Type B pancreatic cell (in vitro differentiated cells): ENCODE data around the gene FDCSP. TPM values are rescaled to one million over a fixed set of nuclear protein-coding genes. Genes with fewer than 3 reads are reported as not detected.
"Not testable (repeated sequence)": the region's sequence is repeated elsewhere in the genome, so short reads cannot be mapped to it uniquely, and the experiment has no call there.

ENCODE experiments used
- DNase-seq: peaks from one replicate; pipeline ENCODE4 v3.0.0; 2021; ENCODE audit warnings: mixed read lengths; ENCODE audit not compliant: unreplicated experiment; ENCODE audit errors: extremely low spot score
- H3K27ac Mint-ChIP-seq: 2 replicates; pipeline ENCODE4 v1.8.0; 2021; ENCODE audit warnings: mild to moderate bottlenecking, mixed read lengths
- H3K27me3 Mint-ChIP-seq: 2 replicates; pipeline ENCODE4 v1.8.0; 2021; ENCODE audit warnings: mixed read lengths
- H3K36me3 Mint-ChIP-seq: 2 replicates; pipeline ENCODE4 v1.8.0; 2021; ENCODE audit warnings: mixed read lengths
- H3K4me1 Mint-ChIP-seq: one replicate; pipeline ENCODE4 v1.8.0; 2021; ENCODE audit warnings: mixed read lengths; ENCODE audit not compliant: unreplicated experiment
- H3K4me3 Mint-ChIP-seq: 2 replicates; pipeline ENCODE4 v1.8.0; 2021; ENCODE audit warnings: mild to moderate bottlenecking, mixed read lengths
- H3K9me3 Mint-ChIP-seq: 2 replicates; pipeline ENCODE4 v1.8.0; 2021; ENCODE audit warnings: mixed read lengths
- total RNA-seq: library from RNA; stranded (reverse); gene quantifications from 2 replicates; pipeline ENCODE4 v1.2.1, GENCODE V29; 2021; ENCODE audit warnings: low replicate concordance
- TF ChIP-seq, protein P1 (sequence below): fragments of 200-600 bp; sonication (generic); conservative IDR thresholded peaks from 2 replicates; pipeline ENCODE4 v1.5.0; 2021; ENCODE audit warnings: antibody characterized with exemption, mild to moderate bottlenecking

Gene FDCSP
- total RNA-seq, 1 donor from 2014 or later, result not detected

DNA sequence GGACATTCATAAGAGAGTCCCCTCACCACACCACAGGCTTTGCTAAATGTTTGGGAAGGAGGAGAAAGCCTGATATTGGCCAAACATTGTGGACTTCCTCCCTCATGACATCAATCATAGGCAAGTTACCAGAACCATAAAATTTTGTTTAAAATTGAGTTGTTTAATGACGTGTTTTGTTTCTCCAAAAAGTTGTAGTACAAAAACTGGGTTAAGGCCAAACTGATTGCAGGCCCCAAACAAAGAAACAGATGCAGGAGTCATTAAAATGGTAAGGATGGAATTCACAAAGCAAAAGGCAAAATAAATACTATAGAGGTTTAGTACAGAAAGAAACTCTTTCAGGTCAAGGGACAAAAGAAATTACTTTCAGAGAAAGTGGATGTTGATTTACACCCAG lies 34.3 kb upstream of the FDCSP start:
- Mint-ChIP-seq H3K27me3 (no peaks in the 10 kb centered on the region), H3K9me3 (no peaks in the 10 kb centered on the region), H3K4me3 (no peak overlapping the region), H3K36me3 (no peaks in the 10 kb centered on the region), H3K4me1 (no peaks in the 10 kb centered on the region), H3K27ac (no peak overlapping the region)
- DNase-seq, result no peak
- TF ChIP-seq, protein P1, sequence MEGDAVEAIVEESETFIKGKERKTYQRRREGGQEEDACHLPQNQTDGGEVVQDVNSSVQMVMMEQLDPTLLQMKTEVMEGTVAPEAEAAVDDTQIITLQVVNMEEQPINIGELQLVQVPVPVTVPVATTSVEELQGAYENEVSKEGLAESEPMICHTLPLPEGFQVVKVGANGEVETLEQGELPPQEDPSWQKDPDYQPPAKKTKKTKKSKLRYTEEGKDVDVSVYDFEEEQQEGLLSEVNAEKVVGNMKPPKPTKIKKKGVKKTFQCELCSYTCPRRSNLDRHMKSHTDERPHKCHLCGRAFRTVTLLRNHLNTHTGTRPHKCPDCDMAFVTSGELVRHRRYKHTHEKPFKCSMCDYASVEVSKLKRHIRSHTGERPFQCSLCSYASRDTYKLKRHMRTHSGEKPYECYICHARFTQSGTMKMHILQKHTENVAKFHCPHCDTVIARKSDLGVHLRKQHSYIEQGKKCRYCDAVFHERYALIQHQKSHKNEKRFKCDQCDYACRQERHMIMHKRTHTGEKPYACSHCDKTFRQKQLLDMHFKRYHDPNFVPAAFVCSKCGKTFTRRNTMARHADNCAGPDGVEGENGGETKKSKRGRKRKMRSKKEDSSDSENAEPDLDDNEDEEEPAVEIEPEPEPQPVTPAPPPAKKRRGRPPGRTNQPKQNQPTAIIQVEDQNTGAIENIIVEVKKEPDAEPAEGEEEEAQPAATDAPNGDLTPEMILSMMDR, result no peak

GRCh38 chr4:70192895-70193294 lies 33.0 kb upstream of the FDCSP start:
- H3K27me3 Mint-ChIP-seq, result no peaks in the 10 kb centered on the region
- no peak for DNase-seq
- H3K36me3 Mint-ChIP-seq, result no peaks in the 10 kb centered on the region
- H3K27ac Mint-ChIP-seq, result no peak overlapping the region
- TF ChIP-seq, protein P1, result no peak
- H3K9me3 Mint-ChIP-seq, result no peaks in the 10 kb centered on the region
- H3K4me3 Mint-ChIP-seq, result no peak overlapping the region
- H3K4me1 Mint-ChIP-seq, result no peaks in the 10 kb centered on the region

DNA sequence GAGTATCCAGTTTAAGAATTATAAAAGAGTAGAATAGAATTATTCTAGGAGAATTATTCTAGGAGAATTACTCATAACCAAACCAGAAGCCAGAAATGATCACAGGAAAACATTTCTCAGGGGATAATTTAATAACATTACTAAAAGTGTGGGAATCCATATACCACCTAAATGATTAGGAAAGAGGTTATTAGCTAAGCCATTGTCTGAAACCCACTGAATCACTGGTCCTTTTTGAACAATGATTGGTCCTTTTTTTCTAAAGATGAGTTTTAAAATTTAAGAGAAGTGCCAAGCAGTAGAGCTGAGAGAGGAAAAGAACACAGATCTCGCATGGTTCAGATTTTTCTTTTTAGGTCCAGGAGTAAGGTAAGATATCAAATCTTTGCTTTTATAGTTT lies 30.5 kb upstream of the FDCSP start, which contains the start of gene ODAM:
ODAM (plus strand) TSS at position 301 of the 400 bp plus-strand sequence. CDS start 819 bp downstream, outside the sequence.
- TF ChIP-seq, protein P1, result no peak
- Mint-ChIP-seq H3K27me3 (no peaks in the 10 kb centered on the region), H3K36me3 (no peaks in the 10 kb centered on the region), H3K27ac (no peak within 1 kb of the TSS), H3K9me3 (no peaks in the 10 kb centered on the region), H3K4me1 (no peaks in the 10 kb centered on the region), H3K4me3 (no peak within 1 kb of the TSS)
- no peak for DNase-seq

DNA sequence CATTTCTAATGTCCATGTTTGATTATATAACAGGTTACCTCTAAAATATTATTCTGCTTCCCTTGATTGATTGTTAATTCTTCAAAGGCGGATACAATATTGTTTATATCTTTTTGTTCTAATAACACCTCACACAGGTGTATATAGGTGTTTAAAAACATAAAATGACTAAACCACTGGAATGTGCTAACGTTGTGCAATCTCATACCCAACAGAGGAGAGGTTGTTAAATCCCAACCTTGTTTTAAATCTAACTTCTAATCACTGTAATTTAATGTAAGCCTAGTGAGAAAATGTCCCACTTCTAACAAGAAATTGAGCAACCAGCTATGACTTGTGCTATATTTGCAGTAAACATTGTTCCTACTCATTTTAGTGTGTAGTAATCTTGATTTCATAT lies 29.1 kb upstream of the FDCSP start:
- DNase-seq, result no peak
- Mint-ChIP-seq H3K4me1 (no peaks in the 10 kb centered on the region), H3K27me3 (no peaks in the 10 kb centered on the region), H3K4me3 (no peak overlapping the region), H3K9me3 (no peaks in the 10 kb centered on the region), H3K36me3 (no peaks in the 10 kb centered on the region), H3K27ac (no peak overlapping the region)
- TF ChIP-seq, protein P1, result no peak

- no peaks in the 10 kb centered on the region for H3K27me3 Mint-ChIP-seq
- no peaks in the 10 kb centered on the region for H3K9me3 Mint-ChIP-seq
- H3K27ac Mint-ChIP-seq, result no peak overlapping the region
- no peaks in the 10 kb centered on the region for H3K36me3 Mint-ChIP-seq
- TF ChIP-seq, protein P1, result no peak
- no peak overlapping the region for H3K4me3 Mint-ChIP-seq
- H3K4me1 Mint-ChIP-seq, result no peaks in the 10 kb centered on the region
- DNase-seq, result no peak
Observed at GRCh38 chr4:70197842-70198241, 28.1 kb upstream of the FDCSP start.

DNA sequence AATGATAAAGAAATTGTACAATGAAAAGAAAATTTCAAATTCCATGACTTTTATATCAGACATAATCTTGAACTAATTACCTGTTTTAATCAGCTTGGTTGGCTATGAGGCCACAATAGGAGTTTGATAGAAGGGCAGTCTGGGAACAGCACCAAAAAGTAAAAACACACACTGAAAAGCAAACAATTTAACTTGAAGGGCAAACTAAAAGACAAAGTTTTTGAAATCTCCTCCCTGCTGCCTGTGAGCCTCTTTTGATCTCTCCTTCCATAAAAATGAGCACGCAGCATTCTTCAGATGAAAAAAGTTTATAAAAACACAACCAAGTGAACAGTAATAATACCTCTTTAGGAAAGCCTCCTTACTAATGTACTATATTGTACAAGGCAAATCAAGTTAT lies 22.3 kb upstream of the FDCSP start:
- H3K27ac Mint-ChIP-seq, result no peak overlapping the region
- no peaks in the 10 kb centered on the region for H3K9me3 Mint-ChIP-seq
- no peaks in the 10 kb centered on the region for H3K36me3 Mint-ChIP-seq
- H3K4me1 Mint-ChIP-seq, result no peaks in the 10 kb centered on the region
- no peaks in the 10 kb centered on the region for H3K27me3 Mint-ChIP-seq
- H3K4me3 Mint-ChIP-seq, result no peak overlapping the region
- TF ChIP-seq, protein P1, result no peak
- DNase-seq, result no peak

DNA sequence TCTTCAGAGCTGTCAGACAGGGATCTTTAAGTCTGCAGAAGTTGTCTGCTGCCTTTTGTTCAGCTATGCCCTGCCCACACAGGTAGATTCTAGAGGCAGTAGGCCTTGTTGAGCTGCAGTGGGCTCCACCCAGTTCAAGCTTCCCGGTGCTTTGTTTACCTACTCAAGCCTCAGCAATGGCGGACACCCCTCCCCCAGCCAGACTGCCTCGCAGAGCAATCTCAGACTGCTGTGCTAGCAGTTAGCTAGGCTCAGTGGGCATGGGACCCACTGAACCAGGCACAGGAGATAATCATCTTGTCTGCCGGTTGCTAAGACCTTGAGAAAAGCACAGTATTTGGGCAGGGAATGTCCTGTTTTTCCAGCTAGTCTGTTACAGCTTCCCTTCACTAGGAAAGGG lies 13.2 kb upstream of the FDCSP start:
- H3K4me1 Mint-ChIP-seq, H3K27me3 Mint-ChIP-seq, DNase-seq, H3K9me3 Mint-ChIP-seq, H3K36me3 Mint-ChIP-seq, H3K4me3 Mint-ChIP-seq, H3K27ac Mint-ChIP-seq: not testable (repeated sequence)

DNA sequence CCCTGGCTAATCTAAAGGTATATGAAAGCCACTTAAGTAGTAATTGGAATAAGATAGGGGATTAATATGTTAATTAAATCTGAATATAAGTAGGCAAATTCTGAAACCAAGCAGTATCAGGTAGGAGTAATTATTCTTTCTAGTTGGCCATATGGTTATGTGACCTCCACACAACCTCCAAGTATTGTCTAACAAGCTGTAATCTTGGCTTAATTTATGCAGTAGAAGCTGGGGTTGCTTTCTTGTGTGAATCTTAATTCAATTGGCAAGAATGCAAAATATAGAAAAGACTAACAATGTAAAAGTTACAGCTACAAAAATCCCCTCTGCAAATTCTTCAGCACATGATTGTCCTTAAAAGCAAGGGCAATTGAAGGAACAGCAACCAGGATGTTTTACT lies 9.8 kb upstream of the FDCSP start:
- not testable (repeated sequence) for H3K9me3 Mint-ChIP-seq, DNase-seq, H3K27ac Mint-ChIP-seq, H3K27me3 Mint-ChIP-seq, H3K36me3 Mint-ChIP-seq, H3K4me3 Mint-ChIP-seq, H3K4me1 Mint-ChIP-seq
